NT2/D1 (cell line): ENCODE results near the gene ADGRL3.

ENCODE experiments used
- DNase-seq: peaks from one replicate; pipeline ENCODE4 v3.0.0-alpha.2; 2011; ENCODE audit warnings: low read depth, low spot score
- H3K27me3 ChIP-seq: 2 replicates; pipeline ENCODE4 v1.6.0; 2011; ENCODE audit warnings: mild to moderate bottlenecking; ENCODE audit not compliant: insufficient read length, insufficient read depth
- H3K36me3 ChIP-seq: 2 replicates; pipeline ENCODE4 v1.6.1; 2011; ENCODE audit warnings: mild to moderate bottlenecking, low read length, mixed read lengths; ENCODE audit not compliant: insufficient read depth, insufficient read length
- H3K4me1 ChIP-seq: 2 replicates; pipeline ENCODE4 v1.5.1; 2011; ENCODE audit not compliant: insufficient read depth, insufficient read length
- H3K4me3 ChIP-seq: 2 replicates; pipeline ENCODE4 v1.5.1; 2011; ENCODE audit warnings: low read depth; ENCODE audit not compliant: insufficient read length
- H3K9ac ChIP-seq: 2 replicates; pipeline ENCODE4 v1.6.0; 2011; ENCODE audit warnings: low read depth; ENCODE audit not compliant: insufficient read length
- H3K9me3 ChIP-seq: 2 replicates; pipeline ENCODE4 v1.5.1; 2011; ENCODE audit warnings: mild to moderate bottlenecking, low read length; ENCODE audit not compliant: insufficient read depth
- SUZ12 ChIP-seq: IDR thresholded peaks from 2 replicates; pipeline ENCODE4 v1.6.1; 2011; ENCODE audit not compliant: insufficient read length, insufficient read depth; ENCODE audit errors: extremely low read depth
- YY1 ChIP-seq: IDR thresholded peaks from 2 replicates; pipeline ENCODE4 v1.6.1; 2011; ENCODE audit not compliant: insufficient read length, insufficient read depth
- ZNF274 ChIP-seq: IDR thresholded peaks from 2 replicates; pipeline ENCODE4 v1.6.1; 2011; ENCODE audit warnings: mild to moderate bottlenecking, low read depth, low read length

The ADGRL3 gene

DNA sequence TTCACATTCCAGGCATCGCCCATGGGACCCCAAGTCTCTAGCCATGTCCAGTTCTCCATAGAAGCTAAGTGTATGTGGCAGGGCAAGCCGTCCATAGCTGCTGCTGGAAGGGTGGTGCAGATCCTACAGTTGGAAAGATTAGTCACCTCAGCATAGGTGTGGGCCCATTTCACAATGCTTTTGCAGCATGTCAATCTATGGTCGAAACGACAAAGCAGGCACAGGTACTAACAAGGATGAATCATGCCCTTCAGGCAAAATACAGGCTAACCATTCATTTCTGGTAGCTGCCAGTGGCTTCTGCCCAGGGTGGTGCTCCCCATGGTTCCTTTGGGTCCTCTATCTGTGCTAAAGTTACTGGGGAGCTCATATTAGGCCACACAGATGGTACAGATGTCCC, 225.2 kb downstream of the ADGRL3 start:
- Histone ChIP-seq H3K4me1 (no peaks in the 10 kb centered on the region), H3K27me3 (no peaks in the 10 kb centered on the region), H3K9ac (no peak overlapping the region), H3K9me3 (no peaks in the 10 kb centered on the region), H3K36me3 (no peaks in the 10 kb centered on the region), H3K4me3 (no peak overlapping the region)
- TF ChIP-seq SUZ12 (no peak), YY1 (no peak), ZNF274 (no peak)
- DNase-seq, result no peak

DNA sequence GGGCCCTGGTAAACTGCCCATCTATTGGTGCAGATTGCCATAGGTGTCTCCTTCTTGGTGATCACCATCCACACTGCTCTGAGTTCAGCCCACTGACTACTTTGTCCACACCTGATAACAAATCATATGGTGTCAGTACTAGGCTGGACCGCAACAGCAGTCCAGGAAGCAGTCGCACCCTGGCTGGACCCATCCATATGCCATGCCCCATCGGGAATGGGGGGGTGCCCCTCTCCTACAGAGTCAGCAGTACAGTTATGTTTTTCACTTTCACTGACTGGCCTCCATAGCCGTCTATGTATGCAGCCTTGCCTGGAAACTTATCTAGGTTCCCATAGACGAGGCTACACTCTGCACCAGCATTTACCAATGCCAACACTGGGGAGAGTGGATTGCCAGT, 226.1 kb downstream of the ADGRL3 start:
- Histone ChIP-seq H3K9ac (no peak overlapping the region), H3K9me3 (no peaks in the 10 kb centered on the region), H3K36me3 (no peaks in the 10 kb centered on the region), H3K4me1 (no peaks in the 10 kb centered on the region), H3K4me3 (no peak overlapping the region), H3K27me3 (no peaks in the 10 kb centered on the region)
- no peak for TF ChIP-seq SUZ12
- TF ChIP-seq ZNF274, result no peak
- no peak for TF ChIP-seq YY1
- DNase-seq, result no peak

DNA sequence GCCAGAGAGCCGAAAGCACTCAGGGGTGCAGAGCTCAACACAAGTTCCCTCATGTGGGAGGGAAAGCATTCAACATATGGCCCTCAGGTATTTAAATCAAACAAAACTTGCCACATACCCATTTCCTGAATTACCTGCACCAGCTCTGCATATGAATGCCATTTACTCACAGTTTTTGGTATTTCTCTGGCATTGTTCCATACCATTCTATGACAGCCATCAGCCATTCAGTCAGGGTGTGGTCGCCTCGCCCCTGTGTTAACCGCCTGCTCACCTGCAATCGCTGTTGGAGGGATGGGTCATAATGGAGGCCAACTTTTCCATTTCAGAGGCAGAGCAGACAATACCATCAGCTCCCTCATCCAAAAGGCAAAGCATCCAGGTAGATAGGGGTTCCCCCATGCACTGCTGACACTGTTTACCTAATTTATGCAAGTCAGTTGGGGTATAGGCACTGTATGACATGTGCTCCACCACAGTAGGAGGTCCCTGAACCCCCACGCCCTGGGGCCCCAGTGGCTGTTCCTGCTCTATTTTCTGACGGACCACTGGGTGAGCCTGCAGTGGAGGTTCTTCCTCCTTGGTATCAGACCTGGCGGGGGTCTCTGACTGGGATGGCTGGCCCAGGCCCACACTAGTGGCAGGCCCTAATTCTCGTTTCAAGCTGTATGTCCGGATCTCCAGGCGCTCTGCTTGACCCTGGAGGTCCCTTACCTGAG, 227.1 kb downstream of the ADGRL3 start:
- no peak overlapping the region for H3K9ac ChIP-seq
- TF ChIP-seq ZNF274, result no peak
- no peak for TF ChIP-seq SUZ12
- TF ChIP-seq YY1, result no peak
- no peaks in the 10 kb centered on the region for H3K36me3 ChIP-seq
- no peaks in the 10 kb centered on the region for H3K4me1 ChIP-seq
- no peak for DNase-seq
- no peaks in the 10 kb centered on the region for H3K27me3 ChIP-seq
- no peak overlapping the region for H3K4me3 ChIP-seq
- no peaks in the 10 kb centered on the region for H3K9me3 ChIP-seq

DNA sequence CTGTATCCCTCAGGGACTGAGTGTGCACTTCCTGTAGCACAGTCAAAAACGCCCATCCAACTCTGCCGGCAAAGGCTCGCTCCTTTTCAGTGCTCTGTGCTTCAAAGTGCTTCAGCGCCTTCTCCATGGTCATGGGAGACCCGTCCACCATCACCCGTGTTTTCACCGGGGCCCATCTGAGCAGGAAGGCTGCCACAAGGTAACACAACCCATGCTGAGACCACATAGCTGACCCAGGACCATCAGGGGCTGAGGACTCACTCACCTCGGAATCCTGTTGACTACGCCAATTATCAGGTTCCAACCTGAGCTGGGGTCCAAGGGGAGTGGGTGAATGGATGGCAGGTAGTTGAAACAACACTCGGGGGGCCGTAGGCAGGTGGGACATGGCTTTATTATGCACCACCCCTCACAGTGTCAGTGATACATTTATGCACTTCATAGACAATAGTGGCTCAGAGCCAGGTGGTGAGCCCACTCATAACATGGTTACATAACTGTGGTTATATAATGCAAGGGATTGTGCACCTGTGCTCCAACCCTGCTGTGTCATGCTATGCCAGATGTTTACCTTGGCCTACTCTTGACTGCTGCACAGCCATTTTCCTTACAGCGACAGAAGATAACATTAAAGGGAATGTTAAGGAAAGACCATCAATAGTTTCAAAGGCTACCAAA, 227.8 kb downstream of the ADGRL3 start:
- Histone ChIP-seq H3K9me3 (no peaks in the 10 kb centered on the region), H3K4me3 (no peak overlapping the region), H3K27me3 (no peaks in the 10 kb centered on the region), H3K4me1 (no peaks in the 10 kb centered on the region), H3K9ac (no peak overlapping the region), H3K36me3 (no peaks in the 10 kb centered on the region)
- no peak for DNase-seq
- TF ChIP-seq SUZ12, result no peak
- no peak for TF ChIP-seq YY1
- no peak for TF ChIP-seq ZNF274

DNA sequence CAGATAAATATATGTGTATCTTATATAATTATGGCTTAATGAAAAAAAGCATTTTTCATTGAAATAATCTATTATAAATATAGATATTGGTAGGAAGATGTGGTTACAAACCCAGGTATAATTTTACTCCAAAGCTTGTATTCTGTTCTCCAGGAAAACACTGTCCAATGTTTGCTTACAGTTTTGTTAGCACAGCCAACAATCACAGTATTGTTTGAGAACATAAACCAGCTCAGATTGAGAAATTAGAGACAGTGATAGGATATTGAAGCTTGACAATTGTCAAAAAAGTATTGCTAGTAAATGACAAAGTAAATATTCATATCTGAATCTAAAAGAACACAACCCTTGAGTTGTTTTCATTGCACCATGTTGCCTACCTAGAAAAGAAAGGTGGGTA, 228.8 kb downstream of the ADGRL3 start:
- DNase-seq, result no peak
- no peaks in the 10 kb centered on the region for H3K4me1 ChIP-seq
- H3K27me3 ChIP-seq, result no peaks in the 10 kb centered on the region
- TF ChIP-seq ZNF274, result no peak
- no peak for TF ChIP-seq SUZ12
- no peak for TF ChIP-seq YY1
- no peak overlapping the region for H3K9ac ChIP-seq
- no peaks in the 10 kb centered on the region for H3K9me3 ChIP-seq
- no peak overlapping the region for H3K4me3 ChIP-seq
- H3K36me3 ChIP-seq, result no peaks in the 10 kb centered on the region

DNA sequence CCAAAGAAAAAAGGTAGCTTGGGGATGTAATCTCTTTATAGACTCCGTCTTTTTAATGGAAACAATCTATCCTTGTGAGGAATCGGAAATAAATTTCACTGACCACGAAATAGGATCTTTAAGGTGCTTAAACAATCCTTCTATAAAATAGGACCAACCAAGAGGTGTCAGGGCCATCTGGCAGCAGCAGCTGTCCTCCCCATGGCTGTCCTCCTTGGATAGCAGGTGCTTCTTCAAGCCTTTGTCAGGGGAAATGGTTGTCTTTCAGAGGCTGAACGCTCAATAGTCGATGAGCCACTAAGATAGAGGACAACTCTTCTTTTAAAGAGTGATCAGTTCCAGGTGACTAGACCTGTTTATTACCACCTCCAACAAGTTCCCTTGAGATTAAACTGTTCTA, 231.0 kb downstream of the ADGRL3 start:
- DNase-seq, result no peak
- H3K36me3 ChIP-seq, result no peaks in the 10 kb centered on the region
- no peaks in the 10 kb centered on the region for H3K27me3 ChIP-seq
- no peaks in the 10 kb centered on the region for H3K9me3 ChIP-seq
- no peak overlapping the region for H3K4me3 ChIP-seq
- no peak overlapping the region for H3K9ac ChIP-seq
- TF ChIP-seq ZNF274, result no peak
- no peak for TF ChIP-seq SUZ12
- TF ChIP-seq YY1, result no peak
- no peaks in the 10 kb centered on the region for H3K4me1 ChIP-seq

DNA sequence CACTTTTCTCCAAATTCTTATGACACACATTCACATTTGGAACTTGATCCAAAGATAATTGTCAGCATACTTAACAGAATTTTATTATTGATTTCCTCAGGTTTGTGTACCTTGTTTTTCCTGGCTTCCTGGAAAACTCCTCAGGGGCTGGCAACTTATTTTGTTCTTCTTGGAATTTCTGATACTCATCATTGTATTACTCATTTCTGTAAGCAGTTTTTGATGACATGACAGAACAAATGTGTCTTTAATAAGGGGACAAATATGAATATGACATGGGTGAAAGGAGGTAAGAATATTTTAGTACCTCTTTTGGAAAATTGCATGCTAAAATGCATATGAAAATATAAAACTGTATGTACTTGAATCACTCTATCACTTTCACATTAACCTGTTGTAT, 237.8 kb downstream of the ADGRL3 start:
- no peak for TF ChIP-seq SUZ12
- H3K9me3 ChIP-seq, result no peaks in the 10 kb centered on the region
- H3K27me3 ChIP-seq, result no peaks in the 10 kb centered on the region
- H3K9ac ChIP-seq, result no peak overlapping the region
- no peak for DNase-seq
- no peaks in the 10 kb centered on the region for H3K36me3 ChIP-seq
- no peak overlapping the region for H3K4me3 ChIP-seq
- H3K4me1 ChIP-seq, result no peaks in the 10 kb centered on the region

DNA sequence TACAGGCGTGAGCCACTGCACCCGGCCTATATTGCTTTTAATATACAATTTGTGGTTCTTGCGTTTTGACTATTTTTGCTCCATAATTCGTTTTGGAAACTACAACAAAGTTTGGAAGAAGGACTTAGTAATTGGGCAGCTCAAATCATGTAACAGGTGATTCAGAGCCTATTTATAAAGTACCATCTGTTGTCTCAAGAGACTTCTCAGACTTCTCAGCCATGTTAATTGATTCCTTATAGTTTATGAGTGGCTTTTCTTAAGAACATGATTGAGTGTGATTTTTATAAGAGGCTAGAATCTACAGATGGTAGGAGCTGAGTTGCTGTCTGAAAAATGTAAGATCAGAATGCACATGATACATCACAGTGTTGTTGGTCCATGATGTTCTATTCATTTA, 240.2 kb downstream of the ADGRL3 start:
- no peaks in the 10 kb centered on the region for H3K4me1 ChIP-seq
- no peaks in the 10 kb centered on the region for H3K9me3 ChIP-seq
- no peak for DNase-seq
- TF ChIP-seq SUZ12 (no peak), ZNF274 (no peak), YY1 (no peak)
- no peaks in the 10 kb centered on the region for H3K27me3 ChIP-seq
- no peak overlapping the region for H3K4me3 ChIP-seq
- H3K36me3 ChIP-seq, result no peaks in the 10 kb centered on the region
- no peak overlapping the region for H3K9ac ChIP-seq
